HG03565 (cell line): Measurements from ENCODE around the gene B3GNT9.
A peak's percentile ranks its signal among the peaks of the same experiment; 100 is the strongest.

Experiments used
- ATAC-seq: cut with Tn5 transposase; IDR thresholded peaks from one replicate; pipeline ENCODE4 v1.9.1; 2021; ENCODE audit warnings: mild to moderate bottlenecking, moderate library complexity; ENCODE audit not compliant: unreplicated experiment

The B3GNT9 gene

GRCh38 chr16:67116388-67117311, 34.1 kb downstream of the B3GNT9 start:
- no peak for ATAC-seq

GRCh38 chr16:67115639-67116038, 35.2 kb downstream of the B3GNT9 start:
- no peak for ATAC-seq

GRCh38 chr16:67114793-67115192, 36.0 kb downstream of the B3GNT9 start:
- no peak for ATAC-seq

GRCh38 chr16:67112591-67113399, 38.0 kb downstream of the B3GNT9 start:
- no peak for ATAC-seq

GRCh38 chr16:67111951-67112444, 38.8 kb downstream of the B3GNT9 start:
- no peak for ATAC-seq

GRCh38 chr16:67109407-67110135, 41.2 kb downstream of the B3GNT9 start, which contains the start of gene PHAF1:
Gene PHAF1 (plus strand): TSS chr16:67109941. CDS start chr16:67110176, 235 bp downstream.
- peak; percentile 81 for ATAC-seq

GRCh38 chr16:67108931-67109406, 41.8 kb downstream of the B3GNT9 start:
- no peak for ATAC-seq

- ATAC-seq = no peak
Observed at GRCh38 chr16:67108489-67108888, 42.3 kb downstream of the B3GNT9 start.

GRCh38 chr16:67105881-67106280, 44.9 kb downstream of the B3GNT9 start:
- no peak for ATAC-seq

- ATAC-seq = no peak
Observed at GRCh38 chr16:67105246-67105645, 45.6 kb downstream of the B3GNT9 start.

GRCh38 chr16:67104845-67105244, 46.0 kb downstream of the B3GNT9 start:
- no peak for ATAC-seq

GRCh38 chr16:67104061-67104460, 46.7 kb downstream of the B3GNT9 start:
- ATAC-seq = no peak

GRCh38 chr16:67101311-67102082, 49.3 kb downstream of the B3GNT9 start:
- ATAC-seq = no peak

GRCh38 chr16:67100569-67101310, 50.1 kb downstream of the B3GNT9 start:
- ATAC-seq = no peak

- no peak for ATAC-seq
Observed at GRCh38 chr16:67098599-67098998, 52.2 kb downstream of the B3GNT9 start.
